Hepatocyte (in vitro differentiated cells): Measurements from ENCODE around the gene NEB.

Experiments used
- EZH2 ChIP-seq: fragments of 200-600 bp; sonication (generic); IDR thresholded peaks from 2 replicates; pipeline ENCODE4 v1.6.1; 2016; ENCODE audit warnings: antibody characterized with exemption, mild to moderate bottlenecking, borderline replicate concordance
- EZH2phosphoT487 ChIP-seq: fragments of 200-600 bp; sonication (generic); IDR thresholded peaks from one replicate; pipeline ENCODE4 v1.6.1; 2018; ENCODE audit warnings: antibody characterized with exemption, mild to moderate bottlenecking, low read depth, moderate library complexity; ENCODE audit not compliant: unreplicated experiment, severe bottlenecking
- TF ChIP-seq, protein P1 (sequence below): fragments of 200-600 bp; sonication (generic); IDR thresholded peaks from 2 replicates; pipeline ENCODE4 v1.5.1; 2016; ENCODE audit warnings: antibody characterized with exemption, mild to moderate bottlenecking; ENCODE audit not compliant: poor library complexity

DNA sequence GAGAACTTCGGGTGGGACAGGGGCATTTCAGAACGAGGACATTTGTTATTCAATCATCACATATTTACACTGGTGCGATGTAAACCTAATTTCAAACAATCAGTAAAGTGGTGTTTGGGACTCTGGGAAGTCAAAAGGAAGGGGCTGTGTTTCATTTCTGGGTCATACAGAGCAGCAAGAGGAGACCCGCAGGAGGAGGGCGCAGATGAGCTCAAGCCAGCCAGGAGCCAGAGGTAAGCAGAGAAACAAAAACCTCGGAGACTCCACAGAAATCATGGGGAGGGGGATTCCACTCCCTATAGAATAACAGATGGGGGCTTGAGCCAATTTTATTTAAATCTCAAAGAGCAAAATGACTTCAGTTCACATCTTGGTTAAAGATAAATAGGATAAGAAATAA lies 55.4 kb downstream of the NEB start:
- TF ChIP-seq, protein P1, sequence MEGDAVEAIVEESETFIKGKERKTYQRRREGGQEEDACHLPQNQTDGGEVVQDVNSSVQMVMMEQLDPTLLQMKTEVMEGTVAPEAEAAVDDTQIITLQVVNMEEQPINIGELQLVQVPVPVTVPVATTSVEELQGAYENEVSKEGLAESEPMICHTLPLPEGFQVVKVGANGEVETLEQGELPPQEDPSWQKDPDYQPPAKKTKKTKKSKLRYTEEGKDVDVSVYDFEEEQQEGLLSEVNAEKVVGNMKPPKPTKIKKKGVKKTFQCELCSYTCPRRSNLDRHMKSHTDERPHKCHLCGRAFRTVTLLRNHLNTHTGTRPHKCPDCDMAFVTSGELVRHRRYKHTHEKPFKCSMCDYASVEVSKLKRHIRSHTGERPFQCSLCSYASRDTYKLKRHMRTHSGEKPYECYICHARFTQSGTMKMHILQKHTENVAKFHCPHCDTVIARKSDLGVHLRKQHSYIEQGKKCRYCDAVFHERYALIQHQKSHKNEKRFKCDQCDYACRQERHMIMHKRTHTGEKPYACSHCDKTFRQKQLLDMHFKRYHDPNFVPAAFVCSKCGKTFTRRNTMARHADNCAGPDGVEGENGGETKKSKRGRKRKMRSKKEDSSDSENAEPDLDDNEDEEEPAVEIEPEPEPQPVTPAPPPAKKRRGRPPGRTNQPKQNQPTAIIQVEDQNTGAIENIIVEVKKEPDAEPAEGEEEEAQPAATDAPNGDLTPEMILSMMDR: no peak
- TF ChIP-seq EZH2phosphoT487: no peak
- no peak for TF ChIP-seq EZH2
